Measurements from ENCODE around the gene VPS13D.

DNA sequence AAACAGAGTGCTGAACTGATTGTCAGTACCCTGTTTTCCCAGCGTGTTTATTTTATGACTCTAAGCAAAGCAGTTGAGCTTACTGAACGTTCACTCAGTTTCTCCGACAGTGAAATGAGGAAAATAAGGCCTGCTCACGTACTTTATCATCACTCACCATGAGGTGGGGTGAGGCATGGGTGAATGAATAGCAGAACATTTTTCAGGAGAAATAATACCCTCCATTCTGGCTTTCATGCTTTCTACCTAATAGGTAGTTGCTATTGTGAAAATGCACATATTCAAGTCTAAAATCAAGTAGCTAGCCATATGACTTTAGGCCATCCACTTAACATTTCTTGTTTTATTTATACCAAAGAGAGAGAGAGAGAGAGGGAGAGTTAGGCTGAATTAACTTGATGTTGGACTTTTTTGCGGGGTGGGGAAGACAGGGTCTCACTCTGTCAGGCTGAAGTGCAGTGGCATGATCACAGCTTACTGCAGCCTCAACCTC lies 178.2 kb downstream of the VPS13D start:
- TF ChIP-seq, protein P1, sequence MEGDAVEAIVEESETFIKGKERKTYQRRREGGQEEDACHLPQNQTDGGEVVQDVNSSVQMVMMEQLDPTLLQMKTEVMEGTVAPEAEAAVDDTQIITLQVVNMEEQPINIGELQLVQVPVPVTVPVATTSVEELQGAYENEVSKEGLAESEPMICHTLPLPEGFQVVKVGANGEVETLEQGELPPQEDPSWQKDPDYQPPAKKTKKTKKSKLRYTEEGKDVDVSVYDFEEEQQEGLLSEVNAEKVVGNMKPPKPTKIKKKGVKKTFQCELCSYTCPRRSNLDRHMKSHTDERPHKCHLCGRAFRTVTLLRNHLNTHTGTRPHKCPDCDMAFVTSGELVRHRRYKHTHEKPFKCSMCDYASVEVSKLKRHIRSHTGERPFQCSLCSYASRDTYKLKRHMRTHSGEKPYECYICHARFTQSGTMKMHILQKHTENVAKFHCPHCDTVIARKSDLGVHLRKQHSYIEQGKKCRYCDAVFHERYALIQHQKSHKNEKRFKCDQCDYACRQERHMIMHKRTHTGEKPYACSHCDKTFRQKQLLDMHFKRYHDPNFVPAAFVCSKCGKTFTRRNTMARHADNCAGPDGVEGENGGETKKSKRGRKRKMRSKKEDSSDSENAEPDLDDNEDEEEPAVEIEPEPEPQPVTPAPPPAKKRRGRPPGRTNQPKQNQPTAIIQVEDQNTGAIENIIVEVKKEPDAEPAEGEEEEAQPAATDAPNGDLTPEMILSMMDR (IDR thresholded peaks at IDR 0.05; ENCODE audit: borderline replicate concordance, extremely low read depth, low read length, poor library complexity, severe bottlenecking): no peak
- TF ChIP-seq EZH2 (IDR thresholded peaks at IDR 0.05; ENCODE audit: borderline replicate concordance, low read depth, low read length, severe bottlenecking): no peak
